GM18870 (cell line): ENCODE measurements around the gene AK3.

Experiments
- ATAC-seq: cut with Tn5 transposase; IDR thresholded peaks from one replicate; pipeline ENCODE4 v1.9.1; 2021; ENCODE audit warnings: moderate library complexity; ENCODE audit not compliant: unreplicated experiment

The AK3 gene

GRCh38 chr9:4709380-4709779, 31.6 kb downstream of the AK3 start:
- no peak for ATAC-seq

- ATAC-seq, result no peak
Measured at GRCh38 chr9:4706971-4707622, 33.9 kb downstream of the AK3 start.

- no peak for ATAC-seq
Measured at GRCh38 chr9:4706021-4706420, 35.0 kb downstream of the AK3 start.

GRCh38 chr9:4704129-4704528, 36.9 kb downstream of the AK3 start:
- ATAC-seq, result no peak

- no peak for ATAC-seq
Measured at GRCh38 chr9:4701526-4701925, 39.5 kb downstream of the AK3 start.

- ATAC-seq, result no peak
Measured at GRCh38 chr9:4700932-4701331, 40.1 kb downstream of the AK3 start.

- ATAC-seq, result no peak
Measured at GRCh38 chr9:4700091-4700490, 40.9 kb downstream of the AK3 start.

- no peak for ATAC-seq
Measured at GRCh38 chr9:4691795-4692194, 49.2 kb downstream of the AK3 start.

GRCh38 chr9:4690144-4690543, 50.9 kb downstream of the AK3 start:
- peak; percentile 28 for ATAC-seq

- ATAC-seq, result peak; percentile 70
Measured at GRCh38 chr9:4689687-4690104, 51.3 kb downstream of the AK3 start.

- no peak for ATAC-seq
Measured at GRCh38 chr9:4689021-4689420, 52.0 kb downstream of the AK3 start.

- no peak for ATAC-seq
Measured at GRCh38 chr9:4686584-4686983, 54.4 kb downstream of the AK3 start.

GRCh38 chr9:4686112-4686511, 54.9 kb downstream of the AK3 start:
- ATAC-seq, result no peak

- no peak for ATAC-seq
Measured at GRCh38 chr9:4684820-4685219, 56.2 kb downstream of the AK3 start.

- ATAC-seq, result no peak
Measured at GRCh38 chr9:4680750-4681149, 60.3 kb downstream of the AK3 start.

- no peak for ATAC-seq
Measured at GRCh38 chr9:4680173-4680525, 60.9 kb downstream of the AK3 start.

- ATAC-seq, result peak; percentile 84
Measured at GRCh38 chr9:4679268-4680172, 61.5 kb downstream of the AK3 start, which contains the start of gene CDC37L1. TSS of gene CDC37L1 (plus strand) at chr9:4679569. CDS start at chr9:4679768, 199 bp downstream.

- no peak for ATAC-seq
Measured at GRCh38 chr9:4678679-4679267, 62.2 kb downstream of the AK3 start.

- ATAC-seq, result no peak
Measured at GRCh38 chr9:4677392-4677791, 63.6 kb downstream of the AK3 start.

GRCh38 chr9:4674783-4675182, 66.2 kb downstream of the AK3 start:
- no peak for ATAC-seq

- ATAC-seq, result no peak
Measured at GRCh38 chr9:4671737-4672136, 69.3 kb downstream of the AK3 start.

- ATAC-seq, result no peak
Measured at GRCh38 chr9:4670591-4670990, 70.4 kb downstream of the AK3 start.
